Trophoblast cell (in vitro differentiated cells and primary cell): ENCODE measurements around the gene NPTN.

Experiments used
- DNase-seq, 2 donors: peaks; one replicate each; pipeline ENCODE4 v3.0.0-alpha.2; 2016
- H2AFZ ChIP-seq: 2 replicates; pipeline ENCODE4 v1.6.1; 2013; ENCODE audit warnings: low read length, moderate library complexity, mild to moderate bottlenecking; ENCODE audit not compliant: insufficient read depth, poor library complexity
- H2AK5ac ChIP-seq: 2 replicates; pipeline ENCODE4 v1.6.1; 2013; ENCODE audit warnings: mild to moderate bottlenecking, low read length
- H2BK120ac ChIP-seq: 2 replicates; pipeline ENCODE4 v1.6.1; 2013; ENCODE audit warnings: low read length, mild to moderate bottlenecking, moderate library complexity; ENCODE audit not compliant: insufficient read depth, poor library complexity
- H2BK12ac ChIP-seq: 2 replicates; pipeline ENCODE4 v1.6.1; 2013; ENCODE audit warnings: mild to moderate bottlenecking, low read length, moderate library complexity
- H2BK5ac ChIP-seq: 2 replicates; pipeline ENCODE4 v1.6.1; 2013; ENCODE audit warnings: low read length, low read depth, moderate library complexity, mild to moderate bottlenecking; ENCODE audit not compliant: poor library complexity
- H3K14ac ChIP-seq: 2 replicates; pipeline ENCODE4 v1.6.1; 2013; ENCODE audit warnings: mild to moderate bottlenecking, low read length
- H3K18ac ChIP-seq: 2 replicates; pipeline ENCODE4 v1.6.1; 2013; ENCODE audit warnings: mild to moderate bottlenecking, low read length
- H3K23ac ChIP-seq: 2 replicates; pipeline ENCODE4 v1.6.1; 2013; ENCODE audit warnings: low read length
- H3K27ac ChIP-seq: 2 replicates; pipeline ENCODE4 v1.5.1; 2013; ENCODE audit warnings: low read depth, mild to moderate bottlenecking, inconsistent platforms, low read length, moderate library complexity
- H3K27me3 ChIP-seq: 2 replicates; pipeline ENCODE4 v1.6.1; 2013; ENCODE audit warnings: inconsistent platforms, mild to moderate bottlenecking, low read length, moderate library complexity; ENCODE audit not compliant: insufficient read depth
- H3K36me3 ChIP-seq, 2 experiments: 1 replicate in 1 of 2; 2 replicates in 1 of 2; pipeline ENCODE4 v1.6.1; 2013; ENCODE audit warnings: low read length in 2 of 2, mild to moderate bottlenecking in 2 of 2, moderate library complexity in 1 of 2; ENCODE audit not compliant: insufficient read depth in 2 of 2, control insufficient read depth in 1 of 2
- H3K4ac ChIP-seq: 2 replicates; pipeline ENCODE4 v1.6.1; 2013; ENCODE audit warnings: low read depth, mild to moderate bottlenecking, low read length, moderate library complexity
- H3K4me1 ChIP-seq, 2 experiments: 1 replicate in 1 of 2; 2 replicates in 1 of 2; pipeline ENCODE4 v1.6.1; 2013; ENCODE audit warnings: low read length in 2 of 2, mild to moderate bottlenecking in 2 of 2, moderate library complexity in 1 of 2; ENCODE audit not compliant: insufficient read depth in 2 of 2, control insufficient read depth in 1 of 2
- H3K4me2 ChIP-seq: 2 replicates; pipeline ENCODE4 v1.6.1; 2013; ENCODE audit warnings: inconsistent platforms, mild to moderate bottlenecking, low read length, moderate library complexity
- H3K4me3 ChIP-seq: 2 replicates; pipeline ENCODE4 v1.5.1; 2013; ENCODE audit warnings: mild to moderate bottlenecking, low read depth, low read length, inconsistent platforms
- H3K79me1 ChIP-seq: one replicate; pipeline ENCODE4 v1.6.1; 2013; ENCODE audit warnings: low read length
- H3K79me2 ChIP-seq: 2 replicates; pipeline ENCODE4 v1.6.1; 2013; ENCODE audit warnings: low read length, mild to moderate bottlenecking; ENCODE audit not compliant: control insufficient read depth, insufficient read depth, poor library complexity
- H3K9ac ChIP-seq: 2 replicates; pipeline ENCODE4 v1.6.1; 2013; ENCODE audit warnings: mild to moderate bottlenecking, low read length
- H3K9me3 ChIP-seq: 2 replicates; pipeline ENCODE4 v1.6.1; 2013; ENCODE audit warnings: low read depth, mild to moderate bottlenecking, control low read depth, inconsistent platforms, low read length; ENCODE audit not compliant: insufficient read depth
- H4K12ac ChIP-seq: 2 replicates; pipeline ENCODE4 v1.6.1; 2013; ENCODE audit warnings: low read depth, mild to moderate bottlenecking, low read length, moderate library complexity
- H4K8ac ChIP-seq: 2 replicates; pipeline ENCODE4 v1.6.1; 2013; ENCODE audit warnings: low read depth, mild to moderate bottlenecking, low read length, moderate library complexity
- H4K91ac ChIP-seq: one replicate; pipeline ENCODE4 v1.6.1; 2013; ENCODE audit warnings: low read depth, mild to moderate bottlenecking, low read length, moderate library complexity
- whole genome bisulfite sequencing: extraction: QIAGEN DNeasy Blood & Tissue Kit; methylation state at CpG from one replicate; pipeline ENCODE4 v1.1.7; 2013; ENCODE audit warnings: missing lambda C conversion rate; ENCODE audit not compliant: insufficient read length, insufficient coverage; ENCODE audit errors: extremely low coverage; 5-methylcytosine and 5-hydroxymethylcytosine counted together

Gene NPTN

DNA sequence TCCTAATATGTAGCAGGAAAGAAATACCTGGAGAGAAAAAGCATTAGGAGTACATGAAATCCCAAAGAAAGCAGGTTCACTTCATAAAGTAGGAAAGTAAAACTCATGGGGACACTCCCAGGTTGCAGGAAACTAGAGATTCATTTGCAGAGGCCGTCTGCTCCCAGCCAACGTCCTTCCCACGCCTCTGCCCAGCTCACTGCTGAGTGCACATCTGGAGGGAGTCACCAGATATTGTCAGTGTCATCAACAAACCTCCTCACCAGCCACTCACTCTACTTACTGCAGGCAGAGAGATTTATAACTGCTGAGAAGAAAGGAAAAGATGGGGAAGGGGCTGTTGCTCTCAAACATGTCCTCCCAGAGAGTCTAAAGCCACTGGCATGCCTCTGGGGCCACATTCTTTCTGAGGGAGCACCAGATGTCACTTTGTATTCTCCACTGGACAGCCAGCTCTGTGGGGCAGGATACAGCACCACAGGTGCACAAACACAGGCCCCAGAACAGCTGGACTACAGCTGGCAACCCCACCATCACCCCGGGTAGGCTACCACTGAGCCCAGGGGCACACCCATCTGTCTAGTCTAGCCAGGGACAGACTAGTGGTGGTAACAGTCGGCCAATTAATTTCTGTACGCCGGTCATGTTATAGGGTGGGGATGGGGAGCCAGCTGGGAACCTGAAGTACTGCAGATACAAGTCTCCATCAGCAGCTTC, 64.5 kb downstream of the NPTN start:
- H2BK120ac ChIP-seq, result no peak overlapping the region
- H3K14ac ChIP-seq, result no peak overlapping the region
- H2BK12ac ChIP-seq, result no peak overlapping the region
- H2AFZ ChIP-seq, result no peak overlapping the region
- H3K79me1 ChIP-seq, result no peaks in the 10 kb centered on the region
- H3K27me3 ChIP-seq, result no peaks in the 10 kb centered on the region
- H3K9ac ChIP-seq, result no peak overlapping the region
- DNase-seq, result no peak
- no peak overlapping the region for H2BK5ac ChIP-seq
- no peak overlapping the region for H3K23ac ChIP-seq
- no CpG with 5 or more reads among the region's 7 CpGs for WGBS
- H4K91ac ChIP-seq, result no peak overlapping the region
- H4K8ac ChIP-seq, result no peak overlapping the region
- H3K79me2 ChIP-seq, result no peaks in the 10 kb centered on the region
- no peak overlapping the region for H3K27ac ChIP-seq
- no peak overlapping the region for H3K18ac ChIP-seq
- H2AK5ac ChIP-seq, result no peak overlapping the region
- H3K4me2 ChIP-seq, result no peak overlapping the region
- peaks cover 27 to 52% of the 10 kb centered on the region in 2 experiments for H3K36me3 ChIP-seq
- no peak overlapping the region for H3K4ac ChIP-seq
- H4K12ac ChIP-seq, result no peak overlapping the region
- H3K4me1 ChIP-seq, result peaks cover 0 to 2% of the 10 kb centered on the region in 2 experiments
- no peaks in the 10 kb centered on the region for H3K9me3 ChIP-seq
- H3K4me3 ChIP-seq, result no peak overlapping the region

DNA sequence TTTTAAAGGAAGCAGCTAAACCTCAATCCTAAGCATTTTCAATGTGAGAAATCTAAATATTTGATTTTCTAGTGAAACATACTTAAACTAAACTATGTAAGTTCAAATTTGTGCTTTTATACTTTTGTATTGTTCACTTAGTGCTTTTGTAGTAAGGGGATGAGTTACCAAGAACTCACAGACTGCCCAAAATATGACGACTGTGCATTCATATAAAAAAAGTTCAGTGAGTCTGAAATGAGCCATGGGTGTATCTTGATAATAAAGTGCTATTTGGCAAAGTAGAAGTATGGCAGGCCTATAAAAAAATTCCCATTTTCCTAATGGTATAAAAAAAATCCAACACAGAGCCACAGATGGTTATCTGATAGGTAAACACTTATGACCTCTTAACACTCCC, 66.2 kb downstream of the NPTN start:
- Histone ChIP-seq H3K23ac (no peak overlapping the region), H3K36me3 (peaks cover 23 to 47% of the 10 kb centered on the region in 2 experiments), H3K4me1 (peaks cover 0 to 2% of the 10 kb centered on the region in 2 experiments), H4K91ac (no peak overlapping the region), H2BK12ac (no peak overlapping the region), H3K14ac (no peak overlapping the region), H3K79me1 (no peaks in the 10 kb centered on the region), H2BK5ac (no peak overlapping the region), H4K8ac (no peak overlapping the region), H3K9ac (no peak overlapping the region), H3K4me2 (no peak overlapping the region), H3K27me3 (no peaks in the 10 kb centered on the region), H3K27ac (no peak overlapping the region), H3K9me3 (no peaks in the 10 kb centered on the region), H3K4ac (no peak overlapping the region), H3K4me3 (no peak overlapping the region), H2AK5ac (no peak overlapping the region), H3K18ac (no peak overlapping the region), H3K79me2 (no peaks in the 10 kb centered on the region), H2BK120ac (no peak overlapping the region), H4K12ac (no peak overlapping the region), H2AFZ (no peak overlapping the region)
- DNase-seq, result no peak
- no CpG with 5 or more reads among the region's 1 CpG for WGBS

DNA sequence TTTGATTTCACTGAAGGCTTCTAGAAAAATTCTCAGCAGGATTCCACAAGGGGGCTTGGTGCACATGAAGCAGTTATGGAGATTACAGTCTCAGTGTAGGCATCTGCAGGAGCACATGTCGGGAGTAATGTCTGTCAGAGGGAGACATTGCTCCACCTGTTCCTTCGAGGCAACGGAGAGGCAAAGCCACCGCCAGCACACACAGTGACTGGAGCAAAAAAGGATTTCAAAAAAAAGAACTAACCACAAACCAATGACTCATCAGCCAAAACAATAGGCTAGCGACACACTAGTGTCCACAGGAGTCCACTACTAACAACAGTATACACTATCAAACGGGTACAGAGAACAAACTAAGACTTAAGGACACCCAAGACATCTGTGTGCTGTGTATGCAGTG, 68.9 kb downstream of the NPTN start:
- no peak overlapping the region for H3K23ac ChIP-seq

DNA sequence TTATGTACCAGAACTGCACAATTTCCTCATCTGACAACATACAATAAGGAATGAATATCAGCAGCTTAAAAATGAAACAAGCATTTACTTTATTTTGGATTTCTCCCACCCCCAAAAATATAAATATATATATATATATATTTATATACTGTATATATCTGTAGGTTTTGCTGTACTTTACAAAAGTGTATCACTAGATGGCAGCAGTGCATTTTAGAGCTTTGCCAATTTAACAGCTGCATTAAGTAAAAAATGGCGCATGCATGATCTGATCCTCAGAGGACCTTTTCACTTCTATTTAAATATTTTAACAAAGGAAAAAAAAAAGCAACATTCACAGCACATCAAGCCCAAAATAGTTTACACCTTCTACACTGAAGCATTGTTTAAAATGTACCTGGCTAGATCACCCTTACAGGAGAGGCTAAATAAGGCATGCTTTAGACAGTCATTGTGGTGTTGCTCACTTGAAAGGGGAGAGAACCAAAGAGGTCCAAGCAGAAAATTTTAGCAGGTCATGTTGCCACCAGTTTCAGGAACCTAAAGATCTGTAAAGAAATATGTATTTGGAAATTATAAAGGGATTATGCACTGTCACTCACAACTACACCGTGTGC, 72.6 kb downstream of the NPTN start:
- H3K4me3 ChIP-seq, result no peak overlapping the region
- H2AK5ac ChIP-seq, result no peak overlapping the region
- no peak overlapping the region for H2BK120ac ChIP-seq
- H2BK12ac ChIP-seq, result no peak overlapping the region
- no peak overlapping the region for H3K27ac ChIP-seq
- H3K18ac ChIP-seq, result no peak overlapping the region
- no peak overlapping the region for H3K4me2 ChIP-seq
- H3K9me3 ChIP-seq, result no peaks in the 10 kb centered on the region
- H3K79me1 ChIP-seq, result no peaks in the 10 kb centered on the region
- peaks cover 14 to 20% of the 10 kb centered on the region in 2 experiments for H3K36me3 ChIP-seq
- H3K79me2 ChIP-seq, result no peaks in the 10 kb centered on the region
- no peak overlapping the region for H3K14ac ChIP-seq
- DNase-seq, result peak; percentile 53 to 86
- H2AFZ ChIP-seq, result no peak overlapping the region
- no peak overlapping the region for H4K91ac ChIP-seq
- H3K23ac ChIP-seq, result no peak overlapping the region
- no peak overlapping the region for H4K8ac ChIP-seq
- H2BK5ac ChIP-seq, result no peak overlapping the region
- no peaks in the 10 kb centered on the region for H3K27me3 ChIP-seq
- peaks cover 0 to 2% of the 10 kb centered on the region in 2 experiments for H3K4me1 ChIP-seq
- H4K12ac ChIP-seq, result no peak overlapping the region
- H3K9ac ChIP-seq, result no peak overlapping the region
- no peak overlapping the region for H3K4ac ChIP-seq
- WGBS, result no CpG with 5 or more reads among the region's 2 CpGs

More for the DNA sequence above, 68.9 kb downstream of the NPTN start:
- Histone ChIP-seq H3K27ac (no peak overlapping the region), H4K91ac (no peak overlapping the region), H3K14ac (no peak overlapping the region), H3K79me2 (no peaks in the 10 kb centered on the region), H2AFZ (no peak overlapping the region), H2AK5ac (no peak overlapping the region), H2BK120ac (no peak overlapping the region), H3K18ac (no peak overlapping the region), H4K12ac (no peak overlapping the region), H3K4ac (no peak overlapping the region), H4K8ac (no peak overlapping the region), H3K79me1 (no peaks in the 10 kb centered on the region), H3K4me2 (no peak overlapping the region), H3K9ac (no peak overlapping the region), H3K4me1 (peaks cover 0 to 2% of the 10 kb centered on the region in 2 experiments), H3K9me3 (no peaks in the 10 kb centered on the region), H3K4me3 (no peak overlapping the region), H2BK5ac (no peak overlapping the region), H3K27me3 (no peaks in the 10 kb centered on the region), H2BK12ac (no peak overlapping the region), H3K36me3 (peaks cover 16 to 30% of the 10 kb centered on the region in 2 experiments)
- WGBS, result no CpG with 5 or more reads among the region's 6 CpGs
- peak in 1 of 2 donors; percentile 13 for DNase-seq
